Activated CD4-positive, alpha-beta T cell treated with anti-CD3 and anti-CD28 coated beads for 24 hours (primary cell): ENCODE results near the gene RGS14.
"Not testable (repeated sequence)": the region's sequence is repeated elsewhere in the genome, so short reads cannot be mapped to it uniquely, and the experiment has no call there.

Experiments used
- DNase-seq, 2 donors: peaks; one replicate each; pipeline ENCODE4 v3.0.0-alpha.2; 2020; ENCODE audit warnings: low read depth in 2 of 2

RGS14 gene

DNA sequence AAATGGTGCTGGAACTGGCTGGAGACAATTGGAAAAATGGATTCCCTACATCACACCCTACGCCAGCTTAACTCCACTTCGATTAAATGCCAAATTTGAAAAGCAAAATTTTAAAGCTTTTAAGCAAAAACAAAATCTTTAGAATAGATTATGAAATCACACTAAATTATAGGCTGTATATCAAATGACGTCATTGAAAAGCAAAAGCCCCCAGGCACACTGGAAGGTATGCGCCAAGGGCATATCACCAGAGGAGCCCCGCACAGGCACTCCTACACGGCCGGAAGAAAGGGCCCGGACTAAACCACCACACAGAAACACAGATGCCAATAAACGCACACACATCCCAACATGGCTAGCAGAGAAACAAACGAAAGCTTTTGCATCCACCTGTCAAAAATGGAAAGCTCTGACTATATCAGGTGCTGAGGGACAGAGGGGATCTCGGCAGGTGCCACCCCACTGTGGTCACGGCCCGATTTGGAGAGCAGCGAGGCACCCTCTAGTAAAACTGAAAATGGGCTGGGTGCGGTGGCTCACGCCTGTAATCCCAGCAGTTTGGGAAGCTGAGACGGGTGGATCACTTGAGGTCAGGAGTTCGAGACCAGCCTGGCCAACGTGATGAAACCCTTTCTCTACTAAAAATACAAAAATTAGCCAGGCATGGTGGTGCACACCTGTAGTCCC is 29.0 kb upstream of the RGS14 start:
- no peak for DNase-seq

- DNase-seq = no peak
Measured at GRCh38 chr5:177329883-177330282, 27.8 kb upstream of the RGS14 start.

DNA sequence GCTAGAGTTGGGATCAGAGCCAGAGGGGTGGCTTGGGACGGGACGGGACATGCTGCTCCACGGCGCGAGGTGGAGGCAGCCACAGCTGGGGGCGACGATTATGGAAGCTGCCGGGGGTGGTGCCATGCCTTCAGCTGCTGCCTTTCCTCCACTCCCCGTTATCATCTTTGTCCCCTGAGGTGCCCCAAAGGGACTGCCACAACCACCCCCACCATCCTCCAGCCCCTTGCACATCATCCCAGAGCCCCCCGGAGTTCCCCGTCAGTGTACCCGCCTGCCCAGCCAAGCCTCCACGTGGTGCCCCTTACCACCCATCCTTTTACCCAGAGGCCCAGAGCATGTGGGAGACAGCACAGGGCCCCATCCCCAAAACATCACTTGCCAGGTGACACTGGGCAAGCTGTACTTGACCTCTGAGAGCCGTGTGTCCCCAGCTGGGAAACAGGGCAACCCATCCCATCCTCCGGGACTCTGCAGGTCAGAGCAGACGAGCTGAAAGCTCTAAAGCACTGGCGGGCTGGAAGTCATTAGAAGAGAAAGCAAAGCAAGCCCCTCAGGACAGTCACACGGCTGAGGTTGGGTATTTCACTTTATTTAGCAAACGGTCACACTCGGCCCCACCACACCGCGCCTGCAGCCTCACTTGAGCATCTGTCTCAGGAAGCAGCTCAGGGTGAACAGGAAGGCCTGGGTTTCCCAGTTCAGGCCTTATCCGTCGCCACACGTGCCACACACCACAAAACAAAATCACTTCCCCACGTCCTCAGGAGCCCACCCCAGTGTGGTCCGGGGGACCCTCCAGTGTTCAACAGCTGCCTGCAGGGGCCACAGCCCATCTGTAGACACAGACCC is 26.5 kb upstream of the RGS14 start:
- DNase-seq = no peak

- no peak for DNase-seq
Measured at GRCh38 chr5:177332031-177332895, 25.5 kb upstream of the RGS14 start.

DNA sequence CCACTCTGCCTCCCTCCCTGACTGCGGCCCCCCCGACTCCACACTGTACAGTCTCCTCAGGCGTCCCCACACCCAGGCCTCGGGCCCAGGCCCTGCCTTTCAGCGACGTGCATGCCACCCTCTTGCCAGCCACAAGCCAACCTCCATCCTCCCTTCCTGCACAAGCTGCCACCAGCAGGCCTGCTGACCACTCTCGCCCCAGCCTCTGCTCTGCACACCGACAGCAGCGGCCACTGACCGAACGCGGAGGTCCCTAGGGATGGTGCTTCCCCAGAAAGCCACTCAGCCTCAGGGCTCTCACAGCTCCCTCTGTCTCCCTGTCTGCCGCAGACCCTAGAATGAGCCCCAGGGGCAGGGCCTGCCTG is 24.8 kb upstream of the RGS14 start:
- no peak for DNase-seq

DNA sequence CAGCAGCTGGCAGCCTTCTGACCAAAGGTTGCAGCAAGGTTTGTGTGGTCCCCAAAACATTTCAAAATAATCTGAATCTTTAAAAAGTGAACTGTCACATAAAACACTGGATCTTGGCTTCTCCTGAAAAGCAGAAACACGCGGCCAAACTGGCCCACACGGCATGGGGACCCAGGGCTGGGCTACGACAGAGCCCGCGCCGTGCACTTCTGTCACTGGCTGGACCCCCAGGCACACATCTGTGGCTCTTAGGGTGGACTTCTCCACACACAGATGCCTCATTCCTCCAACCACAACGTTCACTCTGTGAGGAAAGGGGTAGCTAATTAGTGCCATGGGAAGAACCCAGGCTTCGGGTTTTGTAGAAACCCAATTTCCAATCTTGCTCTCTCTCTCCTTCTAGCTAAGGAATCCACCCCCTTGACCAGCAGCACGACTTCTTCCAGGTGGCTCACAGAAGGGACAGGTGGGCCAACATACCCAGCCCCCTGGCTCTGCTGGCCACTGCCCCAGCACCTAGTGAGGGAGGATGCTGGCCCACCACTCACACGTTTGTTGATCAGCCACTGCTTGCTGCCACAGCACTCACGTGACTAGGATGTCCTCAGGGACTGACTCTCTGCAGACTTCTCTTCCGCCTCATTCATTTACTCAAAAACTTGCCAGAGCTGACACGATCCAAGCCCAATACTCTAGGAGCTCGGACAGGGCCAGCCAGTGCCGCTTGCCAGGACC is 24.1 kb upstream of the RGS14 start:
- no peak for DNase-seq

DNA sequence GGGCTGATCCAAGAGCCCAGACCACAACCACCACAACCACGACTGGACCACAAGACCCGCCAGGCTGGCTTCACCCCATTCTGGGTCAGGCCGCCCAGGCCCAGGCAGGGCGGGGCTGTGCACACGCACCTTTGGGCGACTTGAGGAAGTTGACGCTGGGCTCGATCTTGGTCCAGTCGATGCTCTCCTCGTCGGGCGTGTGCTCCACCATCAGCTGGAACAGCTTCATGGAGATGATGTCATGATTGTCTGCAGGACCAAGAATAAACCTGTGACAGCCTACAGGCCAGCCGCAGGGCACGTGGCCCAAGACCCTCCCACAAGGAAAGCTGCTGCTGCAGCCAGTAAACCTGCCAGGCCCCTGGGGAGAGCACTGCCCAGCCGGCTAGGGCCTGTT is 23.6 kb upstream of the RGS14 start:
- no peak for DNase-seq

GRCh38 chr5:177334781-177335700 is 22.7 kb upstream of the RGS14 start:
- no peak for DNase-seq

GRCh38 chr5:177335701-177336065 is 22.0 kb upstream of the RGS14 start:
- no peak for DNase-seq

- no peak for DNase-seq
Measured at GRCh38 chr5:177336112-177336511, 21.6 kb upstream of the RGS14 start.

GRCh38 chr5:177336603-177337494 is 20.9 kb upstream of the RGS14 start:
- no peak for DNase-seq

DNA sequence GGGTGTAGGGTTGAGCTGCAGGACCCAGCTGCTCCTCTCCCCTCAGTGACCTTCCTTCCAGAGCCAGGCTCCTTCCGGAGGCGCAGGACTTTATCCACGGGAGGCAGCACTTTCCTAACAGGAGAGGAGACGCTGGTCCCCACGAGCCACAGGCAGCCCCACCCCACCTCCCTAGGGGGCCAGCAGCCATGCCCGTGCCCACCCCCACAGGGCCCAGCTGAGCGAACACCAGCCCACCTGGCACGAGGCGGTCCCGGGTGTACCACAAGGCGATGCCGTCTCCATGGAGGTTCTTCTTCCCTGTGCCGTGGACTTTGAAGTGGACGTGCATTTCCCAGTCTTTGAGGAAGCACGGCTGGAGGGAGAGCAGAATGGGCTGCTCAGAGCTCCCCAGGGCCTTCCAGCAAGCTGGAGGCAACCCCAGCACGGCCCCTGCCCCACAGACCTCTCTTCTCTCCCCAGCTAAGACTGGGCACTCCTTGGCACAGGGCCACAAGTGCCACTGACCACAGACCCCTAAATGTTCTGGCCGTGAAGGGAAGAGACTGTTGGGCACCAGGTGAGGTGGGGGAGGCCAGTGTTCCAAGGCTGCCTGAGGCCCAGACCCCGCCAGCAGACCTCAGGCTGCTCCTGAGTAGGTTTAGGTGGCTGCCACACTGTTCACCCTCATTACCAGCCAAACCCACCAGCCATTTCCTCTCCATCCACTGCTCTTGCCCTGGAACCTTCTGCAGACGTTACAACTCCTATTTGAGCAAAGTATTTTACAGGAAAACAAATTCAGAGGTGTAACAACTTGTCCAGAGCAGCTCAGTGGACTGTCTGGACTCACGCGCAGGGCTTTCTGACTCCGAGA is 19.2 kb upstream of the RGS14 start:
- no peak for DNase-seq

DNA sequence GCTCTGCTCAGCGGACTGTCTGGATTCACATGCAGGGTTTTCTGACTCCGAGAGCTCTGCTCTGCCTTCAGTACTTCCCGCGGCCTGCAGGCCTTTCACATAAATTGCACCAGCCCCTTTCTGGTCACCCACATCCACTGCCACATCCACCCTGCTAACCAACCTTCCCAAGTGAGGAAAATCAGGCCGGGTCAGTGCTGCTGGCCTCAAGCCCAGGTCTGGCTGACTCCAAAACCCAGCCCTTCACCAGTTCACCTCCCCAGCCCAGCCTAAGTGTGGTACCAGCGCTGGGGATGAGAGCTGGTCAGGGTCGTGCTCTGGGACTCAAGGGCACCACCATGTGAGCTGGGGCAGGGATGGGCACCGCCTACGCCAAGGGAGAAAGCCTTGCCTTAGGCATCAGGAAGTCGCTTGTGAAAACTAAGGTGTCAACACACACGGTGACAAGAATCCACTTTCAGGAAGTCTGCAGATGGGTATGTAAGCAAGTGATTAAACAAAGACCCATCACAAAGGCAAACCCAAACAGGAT is 18.6 kb upstream of the RGS14 start:
- DNase-seq = no peak

DNA sequence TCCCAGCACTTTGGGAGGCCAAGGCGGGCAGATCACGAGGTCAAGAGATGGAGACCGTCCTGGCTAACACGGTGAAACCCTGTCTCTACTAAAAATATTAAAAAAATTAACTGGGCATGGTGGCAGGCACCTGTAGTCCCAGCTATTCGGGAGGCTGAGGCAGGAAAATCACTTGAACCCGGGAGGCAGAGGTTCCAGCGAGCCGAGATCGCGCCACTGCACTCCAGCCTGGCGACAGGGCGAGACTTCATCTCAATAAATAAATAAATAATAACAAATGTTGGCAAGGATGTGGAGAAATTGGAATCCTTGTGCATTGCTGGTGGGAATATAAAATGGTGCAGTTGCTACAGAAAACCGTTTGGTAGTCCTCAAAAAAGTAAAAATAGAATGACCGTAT is 14.7 kb upstream of the RGS14 start:
- DNase-seq = not testable (repeated sequence)

DNA sequence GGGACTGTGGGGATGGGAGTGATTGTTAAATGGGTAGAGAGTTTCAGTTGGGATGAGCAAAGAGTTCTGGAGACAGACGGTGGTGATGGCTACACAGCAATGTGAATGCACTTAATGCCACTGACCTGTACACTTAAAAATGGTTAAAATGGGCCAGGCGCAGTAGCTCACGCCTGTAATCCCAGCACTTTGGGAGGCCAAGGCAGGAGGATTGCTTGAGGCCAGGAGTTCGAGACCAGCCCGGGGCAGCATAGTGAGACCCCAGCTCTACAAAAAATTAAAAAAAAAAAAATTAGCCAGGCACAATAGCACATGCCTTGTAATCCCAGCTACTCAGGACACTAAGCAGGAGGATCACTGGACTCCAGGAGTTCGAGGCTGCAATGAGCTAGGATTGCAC is 13.9 kb upstream of the RGS14 start:
- no peak for DNase-seq

DNA sequence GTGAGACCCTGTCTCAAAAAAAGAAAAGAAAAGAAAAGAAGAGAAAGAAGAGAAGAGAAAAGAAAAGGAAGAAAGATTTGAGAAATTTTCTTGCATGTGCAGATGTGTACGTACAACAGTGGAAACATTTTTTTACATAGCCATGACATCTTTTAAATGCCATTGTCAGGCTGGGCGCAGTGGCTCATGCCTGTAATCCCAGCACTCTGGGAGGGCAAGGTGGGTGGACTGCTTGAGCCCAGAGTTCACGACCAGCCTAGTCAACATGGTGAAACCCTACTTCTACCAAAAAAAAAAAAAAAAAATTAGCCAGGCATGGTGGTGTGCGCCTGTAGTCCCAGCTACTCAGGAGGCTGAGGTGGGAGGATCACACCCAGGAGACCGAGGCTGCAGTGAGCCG is 12.8 kb upstream of the RGS14 start:
- no peak for DNase-seq

DNA sequence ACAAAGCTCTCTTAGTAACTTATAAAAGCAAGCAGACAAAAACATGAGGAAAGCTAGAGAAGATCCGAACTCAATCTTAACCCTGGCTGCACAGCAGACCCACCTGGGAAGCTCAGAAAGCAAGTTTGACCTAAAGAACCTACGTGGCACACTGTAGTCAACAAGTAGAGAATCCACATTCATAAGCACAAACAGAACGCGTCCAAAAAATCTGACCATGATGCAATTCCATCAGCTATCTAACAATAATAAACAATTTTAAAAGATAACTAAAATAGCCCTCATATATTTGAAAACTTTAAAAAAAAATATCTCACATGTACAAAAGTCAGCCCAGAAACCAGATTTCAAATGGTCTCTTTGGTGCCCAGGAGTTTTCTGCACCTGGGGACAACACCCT is 10.9 kb upstream of the RGS14 start:
- DNase-seq = no peak

DNA sequence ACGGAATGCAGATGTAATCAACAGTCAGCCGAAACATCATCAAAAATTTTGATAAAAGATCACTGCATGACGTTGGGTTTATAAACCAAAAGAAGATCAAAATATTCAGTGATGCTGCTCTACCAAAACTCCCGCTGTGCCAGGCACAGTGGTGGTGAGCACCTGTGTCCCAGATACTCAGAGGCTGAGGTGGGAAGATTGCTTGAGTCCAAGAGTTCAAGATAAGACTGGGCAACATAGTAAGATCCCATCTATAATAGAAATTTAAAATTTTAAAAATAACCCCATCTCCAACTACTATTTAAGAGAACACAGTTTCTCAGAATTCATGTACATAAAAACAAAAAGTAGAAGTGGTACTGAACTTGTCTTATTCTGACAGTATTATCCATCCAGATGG is 10.0 kb upstream of the RGS14 start:
- no peak for DNase-seq

- no peak for DNase-seq
Measured at GRCh38 chr5:177349362-177349647, 8.4 kb upstream of the RGS14 start.
